Activated T-cell treated with anti-CD3 and anti-CD28 coated beads, Interleukin-2, amount 50 U/mL, for 72 hours (primary cell): ENCODE data around the gene STAT2. TPM values are rescaled to one million over a fixed set of nuclear protein-coding genes. Genes with fewer than 3 reads are reported as not detected.
"Not testable (repeated sequence)": the region's sequence is repeated elsewhere in the genome, so short reads cannot be mapped to it uniquely, and the experiment has no call there.

Experiments
- ATAC-seq, 2 donors: fragments of 150-1000 bp; cut with Tn5 transposase; replicated peaks in 1 of 2; 2 replicates each; pipeline ENCODE4 v1.10.0; 2021; ENCODE audit warnings: moderate library complexity in 2 of 2, mild to moderate bottlenecking in 1 of 2
- DNase-seq, 2 donors: peaks; one replicate each; pipeline ENCODE4 v3.0.0; 2021 to 2022; ENCODE audit warnings: mixed read lengths in 1 of 2
- H3K27ac Mint-ChIP-seq: one replicate; pipeline ENCODE4 v1.8.0; 2022; ENCODE audit warnings: mild to moderate bottlenecking, moderate library complexity, mixed read lengths
- H3K27me3 Mint-ChIP-seq: one replicate; pipeline ENCODE4 v1.8.0; 2022; ENCODE audit warnings: low read depth, mixed read lengths
- H3K36me3 Mint-ChIP-seq, 2 donors: one replicate each; pipeline ENCODE4 v1.8.0; 2022; ENCODE audit warnings: mixed read lengths in 2 of 2, mild to moderate bottlenecking in 1 of 2; ENCODE audit not compliant: insufficient read depth in 2 of 2
- H3K4me1 Mint-ChIP-seq: one replicate; pipeline ENCODE4 v1.8.0; 2022; ENCODE audit warnings: low read depth, mixed read lengths
- H3K4me3 Mint-ChIP-seq, 2 donors: one replicate each; pipeline ENCODE4 v1.8.0; 2022; ENCODE audit warnings: mild to moderate bottlenecking in 2 of 2, mixed read lengths in 2 of 2, moderate library complexity in 2 of 2
- H3K9me3 Mint-ChIP-seq, 2 donors: one replicate each; pipeline ENCODE4 v1.8.0; 2022; ENCODE audit warnings: mixed read lengths in 2 of 2
- total RNA-seq, 2 donors: library from RNA; stranded (reverse); gene quantifications; one replicate each; pipeline ENCODE4 v1.2.3, GENCODE V29; 2022

The STAT2 gene
- total RNA-seq: 100 to 1,000 TPM; 121 to 142 TPM

GRCh38 chr12:56359851-56360767 lies at the start of gene STAT2:
TSS of gene STAT2 (minus strand) at chr12:56360107. CDS start at chr12:56356571, 3,536 bp downstream.
- peak within 1 kb of the TSS; percentile 88 to 94 for H3K4me3 Mint-ChIP-seq
- H3K9me3 Mint-ChIP-seq: no peaks in the 10 kb centered on the region
- peaks cover 5 to 12% of the 10 kb centered on the region in 2 donors for H3K36me3 Mint-ChIP-seq
- DNase-seq (peak; percentile 99 to 100), ATAC-seq (peak; percentile 97)
- peaks cover 38% of the 10 kb centered on the region for H3K4me1 Mint-ChIP-seq
- no peaks in the 10 kb centered on the region for H3K27me3 Mint-ChIP-seq
- H3K27ac Mint-ChIP-seq: peak within 1 kb of the TSS; percentile 96

- no peaks in the 10 kb centered on the region for H3K4me1 Mint-ChIP-seq
- DNase-seq: no peak
- H3K27me3 Mint-ChIP-seq: no peaks in the 10 kb centered on the region
- H3K36me3 Mint-ChIP-seq: no peaks in the 10 kb centered on the region
- peak in 1 of 2 donors; percentile 41 for ATAC-seq
- H3K27ac Mint-ChIP-seq: no peak overlapping the region
- H3K9me3 Mint-ChIP-seq: no peaks in the 10 kb centered on the region
- H3K4me3 Mint-ChIP-seq: no peak overlapping the region
Measured at GRCh38 chr12:56408799-56409417, 49.0 kb upstream of the STAT2 start.

GRCh38 chr12:56404227-56404626 lies 44.3 kb upstream of the STAT2 start:
- not testable (repeated sequence) for H3K27ac Mint-ChIP-seq, DNase-seq, H3K4me3 Mint-ChIP-seq, ATAC-seq, H3K27me3 Mint-ChIP-seq, H3K36me3 Mint-ChIP-seq, H3K9me3 Mint-ChIP-seq, H3K4me1 Mint-ChIP-seq

- not testable (repeated sequence) for H3K36me3 Mint-ChIP-seq, DNase-seq, H3K27me3 Mint-ChIP-seq, H3K27ac Mint-ChIP-seq, ATAC-seq, H3K4me3 Mint-ChIP-seq, H3K4me1 Mint-ChIP-seq, H3K9me3 Mint-ChIP-seq
Measured at GRCh38 chr12:56401612-56402011, 41.7 kb upstream of the STAT2 start.

GRCh38 chr12:56401125-56401524 lies 41.2 kb upstream of the STAT2 start:
- not testable (repeated sequence) for H3K27me3 Mint-ChIP-seq, H3K4me1 Mint-ChIP-seq

GRCh38 chr12:56399466-56399865 lies 39.6 kb upstream of the STAT2 start:
- H3K9me3 Mint-ChIP-seq, H3K36me3 Mint-ChIP-seq, H3K27ac Mint-ChIP-seq, ATAC-seq, DNase-seq, H3K4me3 Mint-ChIP-seq, H3K4me1 Mint-ChIP-seq, H3K27me3 Mint-ChIP-seq: not testable (repeated sequence)

More at GRCh38 chr12:56401125-56401524, 41.2 kb upstream of the STAT2 start:
- H3K27ac Mint-ChIP-seq, DNase-seq, H3K9me3 Mint-ChIP-seq, H3K36me3 Mint-ChIP-seq, H3K4me3 Mint-ChIP-seq, ATAC-seq: not testable (repeated sequence)

GRCh38 chr12:56398324-56398723 lies 38.4 kb upstream of the STAT2 start:
- Mint-ChIP-seq H3K9me3 (peaks cover 6 to 10% of the 10 kb centered on the region in 2 donors), H3K4me1 (no peaks in the 10 kb centered on the region), H3K27me3 (no peaks in the 10 kb centered on the region), H3K4me3 (no peak overlapping the region), H3K36me3 (peaks cover 0 to 3% of the 10 kb centered on the region in 2 donors), H3K27ac (no peak overlapping the region)
- DNase-seq (no peak), ATAC-seq (no peak)

GRCh38 chr12:56392331-56392730 lies 32.4 kb upstream of the STAT2 start:
- H3K4me3 Mint-ChIP-seq: no peak overlapping the region
- H3K27ac Mint-ChIP-seq: no peak overlapping the region
- H3K36me3 Mint-ChIP-seq: peaks cover 0 to 3% of the 10 kb centered on the region in 2 donors
- peaks cover 0 to 1% of the 10 kb centered on the region in 2 donors for H3K9me3 Mint-ChIP-seq
- ATAC-seq (no peak), DNase-seq (no peak)
- H3K27me3 Mint-ChIP-seq: no peaks in the 10 kb centered on the region
- no peaks in the 10 kb centered on the region for H3K4me1 Mint-ChIP-seq

GRCh38 chr12:56391721-56392120 lies 31.8 kb upstream of the STAT2 start:
- DNase-seq: no peak
- no peak overlapping the region for H3K27ac Mint-ChIP-seq
- no peak for ATAC-seq
- H3K4me3 Mint-ChIP-seq: no peak overlapping the region
- no peaks in the 10 kb centered on the region for H3K4me1 Mint-ChIP-seq
- H3K9me3 Mint-ChIP-seq: peaks cover 0 to 1% of the 10 kb centered on the region in 2 donors
- no peaks in the 10 kb centered on the region for H3K27me3 Mint-ChIP-seq
- peaks cover 0 to 3% of the 10 kb centered on the region in 2 donors for H3K36me3 Mint-ChIP-seq

- no peak for ATAC-seq
- H3K9me3 Mint-ChIP-seq: peaks cover 0 to 1% of the 10 kb centered on the region in 2 donors
- H3K27me3 Mint-ChIP-seq: no peaks in the 10 kb centered on the region
- no peak overlapping the region for H3K27ac Mint-ChIP-seq
- no peak overlapping the region for H3K4me3 Mint-ChIP-seq
- no peak for DNase-seq
- H3K36me3 Mint-ChIP-seq: peaks cover 0 to 3% of the 10 kb centered on the region in 2 donors
- H3K4me1 Mint-ChIP-seq: no peaks in the 10 kb centered on the region
Measured at GRCh38 chr12:56389412-56389811, 29.5 kb upstream of the STAT2 start.

- ATAC-seq: no peak
Measured at GRCh38 chr12:56387152-56387736, 27.3 kb upstream of the STAT2 start.

GRCh38 chr12:56385873-56386272 lies 26.0 kb upstream of the STAT2 start:
- Mint-ChIP-seq H3K27ac (no peak overlapping the region), H3K4me3 (no peak overlapping the region), H3K9me3 (no peaks in the 10 kb centered on the region), H3K27me3 (no peaks in the 10 kb centered on the region), H3K36me3 (peaks cover 0 to 1% of the 10 kb centered on the region in 2 donors), H3K4me1 (no peaks in the 10 kb centered on the region)
- ATAC-seq: no peak
- DNase-seq: no peak

More at GRCh38 chr12:56387152-56387736, 27.3 kb upstream of the STAT2 start:
- Mint-ChIP-seq H3K36me3 (peaks cover 0 to 4% of the 10 kb centered on the region in 2 donors), H3K27me3 (no peaks in the 10 kb centered on the region), H3K4me1 (no peaks in the 10 kb centered on the region), H3K9me3 (peaks cover 0 to 1% of the 10 kb centered on the region in 2 donors), H3K27ac (no peak overlapping the region), H3K4me3 (no peak overlapping the region)
- DNase-seq: no peak

GRCh38 chr12:56382611-56383010 lies 22.7 kb upstream of the STAT2 start:
- no peaks in the 10 kb centered on the region for H3K27me3 Mint-ChIP-seq
- DNase-seq: no peak
- no peak overlapping the region for H3K4me3 Mint-ChIP-seq
- no peak overlapping the region for H3K27ac Mint-ChIP-seq
- peaks cover 0 to 1% of the 10 kb centered on the region in 2 donors for H3K36me3 Mint-ChIP-seq
- no peak for ATAC-seq
- peaks cover under 1% of the 10 kb centered on the region for H3K4me1 Mint-ChIP-seq
- H3K9me3 Mint-ChIP-seq: no peaks in the 10 kb centered on the region
